OCI-LY7 (cell line): Measurements from ENCODE around the gene SIGLEC5.

Experiments
- EZH2phosphoT487 ChIP-seq: fragments of 200-600 bp; sonication (generic); IDR thresholded peaks from 2 replicates; pipeline ENCODE4 v1.6.1; 2018; ENCODE audit warnings: low read depth, borderline replicate concordance, mild to moderate bottlenecking, mixed run types, antibody characterized with exemption, low read length, moderate library complexity, mixed read lengths
- TF ChIP-seq, protein P1 (sequence below): fragments of 200-600 bp; sonication (generic); conservative IDR thresholded peaks from 2 replicates; pipeline ENCODE4 v1.5.1; 2014; ENCODE audit warnings: mild to moderate bottlenecking, antibody characterized with exemption, low read length, moderate library complexity, mixed read lengths

DNA sequence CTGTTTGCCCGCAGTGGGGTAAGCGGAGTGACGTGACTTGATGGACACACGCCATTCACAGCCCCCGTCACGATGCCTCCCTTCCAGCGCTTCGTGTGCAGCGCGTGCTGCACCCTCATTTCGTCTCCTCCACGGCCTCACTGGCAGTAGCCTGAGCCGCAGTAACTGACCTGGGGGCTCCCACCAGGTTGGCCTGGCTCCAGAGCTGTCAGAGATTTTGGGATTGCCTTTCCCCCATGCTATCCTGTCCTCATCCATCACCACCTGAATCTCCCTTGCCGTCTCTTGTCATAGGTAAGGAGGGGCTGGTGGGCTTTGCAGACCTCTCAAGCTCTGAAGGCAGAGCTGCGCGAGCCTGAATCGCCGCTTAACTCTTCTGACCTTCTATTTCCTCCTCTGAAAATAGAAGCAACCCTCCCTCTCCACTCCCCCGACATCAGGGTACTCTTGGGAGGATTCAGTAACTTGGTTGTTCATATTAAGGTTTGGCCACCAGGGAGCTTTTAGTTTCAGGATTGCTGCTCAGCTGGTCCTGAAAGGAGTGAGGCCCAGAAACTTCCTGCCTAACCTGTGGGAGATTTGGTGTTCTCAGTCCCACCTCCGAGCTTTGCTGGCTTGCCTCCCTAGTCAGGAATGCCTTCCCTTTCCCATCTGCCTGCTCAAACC, 27.9 kb downstream of the SIGLEC5 start:
- TF ChIP-seq, protein P1, sequence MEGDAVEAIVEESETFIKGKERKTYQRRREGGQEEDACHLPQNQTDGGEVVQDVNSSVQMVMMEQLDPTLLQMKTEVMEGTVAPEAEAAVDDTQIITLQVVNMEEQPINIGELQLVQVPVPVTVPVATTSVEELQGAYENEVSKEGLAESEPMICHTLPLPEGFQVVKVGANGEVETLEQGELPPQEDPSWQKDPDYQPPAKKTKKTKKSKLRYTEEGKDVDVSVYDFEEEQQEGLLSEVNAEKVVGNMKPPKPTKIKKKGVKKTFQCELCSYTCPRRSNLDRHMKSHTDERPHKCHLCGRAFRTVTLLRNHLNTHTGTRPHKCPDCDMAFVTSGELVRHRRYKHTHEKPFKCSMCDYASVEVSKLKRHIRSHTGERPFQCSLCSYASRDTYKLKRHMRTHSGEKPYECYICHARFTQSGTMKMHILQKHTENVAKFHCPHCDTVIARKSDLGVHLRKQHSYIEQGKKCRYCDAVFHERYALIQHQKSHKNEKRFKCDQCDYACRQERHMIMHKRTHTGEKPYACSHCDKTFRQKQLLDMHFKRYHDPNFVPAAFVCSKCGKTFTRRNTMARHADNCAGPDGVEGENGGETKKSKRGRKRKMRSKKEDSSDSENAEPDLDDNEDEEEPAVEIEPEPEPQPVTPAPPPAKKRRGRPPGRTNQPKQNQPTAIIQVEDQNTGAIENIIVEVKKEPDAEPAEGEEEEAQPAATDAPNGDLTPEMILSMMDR: no peak
- TF ChIP-seq EZH2phosphoT487: no peak
